Measurements from ENCODE around the gene LCE4A. TPM values are rescaled to one million over a fixed set of nuclear protein-coding genes. Genes with fewer than 3 reads are reported as not detected.

LCE4A gene
- total RNA-seq, 2 experiments from 2014 or later = not detected

DNA sequence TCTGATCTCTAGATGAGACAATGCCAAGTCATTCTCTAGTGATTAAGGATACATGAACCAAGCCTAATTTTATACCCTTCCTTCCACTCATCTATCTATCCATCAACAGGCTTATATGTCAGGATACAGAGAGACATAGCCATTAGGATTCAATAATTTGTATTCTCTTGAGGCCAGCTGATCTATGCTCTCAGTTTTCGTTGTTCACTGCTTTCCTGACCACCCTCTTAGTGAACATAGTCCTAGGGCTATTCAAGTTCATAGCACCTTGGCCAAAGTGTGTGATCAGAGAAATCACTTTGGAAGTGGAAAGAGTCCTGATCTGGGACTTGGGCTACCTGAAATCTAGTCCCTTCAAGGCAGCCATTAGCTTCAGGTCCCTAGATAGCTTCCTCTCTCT, 45.6 kb downstream of the LCE4A start:
- no peak for DNase-seq
- no peak overlapping the region for H3K27ac Mint-ChIP-seq
- intact Hi-C loops (cut with micrococcal nuclease) = no loop called here
- H3K9me3 Mint-ChIP-seq = no peaks in the 10 kb centered on the region
- no peaks in the 10 kb centered on the region for H3K36me3 Mint-ChIP-seq (ENCODE audit: low read depth)
- H3K4me3 Mint-ChIP-seq = no peak overlapping the region
- no peaks in the 10 kb centered on the region for H3K4me1 Mint-ChIP-seq (ENCODE audit: low read depth)
- peaks cover 25% of the 10 kb centered on the region for H3K27me3 Mint-ChIP-seq (ENCODE audit: low read depth)
- CTCF ChIA-PET = no interaction called here

GRCh38 chr1:152756872-152757271, 48.9 kb downstream of the LCE4A start:
- Mint-ChIP-seq H3K4me3 (no peak overlapping the region), H3K9me3 (no peaks in the 10 kb centered on the region), H3K4me1 (ENCODE audit: low read depth) (no peaks in the 10 kb centered on the region), H3K36me3 (ENCODE audit: low read depth) (no peaks in the 10 kb centered on the region), H3K27ac (no peak overlapping the region), H3K27me3 (ENCODE audit: low read depth) (peaks cover 29% of the 10 kb centered on the region)
- CTCF ChIA-PET = no interaction called here
- DNase-seq = no peak
- intact Hi-C loops (cut with micrococcal nuclease) = no loop called here

DNA sequence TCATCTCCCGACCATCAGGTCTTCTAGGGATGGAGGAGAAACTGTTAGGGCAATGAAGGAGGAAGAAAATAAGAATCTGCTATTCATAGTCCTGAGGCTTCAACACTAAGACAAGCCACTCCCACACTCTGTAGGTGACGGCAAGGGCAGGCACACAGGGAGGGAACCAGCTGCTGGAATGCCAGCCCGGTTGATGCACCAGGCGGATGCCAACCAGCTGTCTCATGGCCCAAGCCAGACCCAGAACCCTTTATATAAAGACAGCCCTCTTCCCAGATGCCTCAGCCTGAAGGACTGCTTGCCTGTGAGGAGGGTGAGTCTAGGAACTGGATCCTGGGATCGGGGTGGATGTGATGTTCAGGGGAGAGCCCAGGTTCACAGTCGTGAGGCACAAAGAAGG, 49.8 kb downstream of the LCE4A start, which contains the start of gene KPRP:
Gene KPRP, plus strand, starts transcription at position 279 of the 400 bp plus-strand sequence. CDS start 1,564 bp downstream, outside the sequence.
- peaks cover 29% of the 10 kb centered on the region for H3K27me3 Mint-ChIP-seq (ENCODE audit: low read depth)
- no peaks in the 10 kb centered on the region for H3K36me3 Mint-ChIP-seq (ENCODE audit: low read depth)
- H3K9me3 Mint-ChIP-seq = no peaks in the 10 kb centered on the region
- H3K4me1 Mint-ChIP-seq (ENCODE audit: low read depth) = no peaks in the 10 kb centered on the region
- no peak within 1 kb of the TSS for H3K27ac Mint-ChIP-seq
- H3K4me3 Mint-ChIP-seq = no peak within 1 kb of the TSS
- intact Hi-C loops (cut with micrococcal nuclease) = no loop called here
- CTCF ChIA-PET = no interaction called here
- no peak for DNase-seq

- Mint-ChIP-seq H3K9me3 (no peaks in the 10 kb centered on the region), H3K27ac (no peak overlapping the region), H3K27me3 (ENCODE audit: low read depth) (peaks cover 29% of the 10 kb centered on the region), H3K4me1 (ENCODE audit: low read depth) (no peaks in the 10 kb centered on the region), H3K4me3 (no peak overlapping the region), H3K36me3 (ENCODE audit: low read depth) (no peaks in the 10 kb centered on the region)
- CTCF ChIA-PET = no interaction called here
- DNase-seq = no peak
- intact Hi-C loops (cut with micrococcal nuclease) = no loop called here
Measured at GRCh38 chr1:152758636-152759035, 50.7 kb downstream of the LCE4A start.

Other genes starting within 250 kb of the LCE4A start
- not detected for gene LCE5A, start 197.4 kb upstream of the LCE4A start, total RNA-seq
- gene CRCT1, start 193.7 kb upstream of the LCE4A start, total RNA-seq = not detected
- gene LCE3E, start 141.4 kb upstream of the LCE4A start, total RNA-seq = not detected
- gene LCE3D, start 127.6 kb upstream of the LCE4A start, total RNA-seq = not detected
- gene LCE3C, start 107.9 kb upstream of the LCE4A start, total RNA-seq = not detected
- not detected for gene LCE3B, start 94.3 kb upstream of the LCE4A start, total RNA-seq
- gene LCE3A, start 85.1 kb upstream of the LCE4A start, total RNA-seq = not detected
- not detected for gene LCE2D, start 44.8 kb upstream of the LCE4A start, total RNA-seq
- gene LCE2C, start 32.9 kb upstream of the LCE4A start, total RNA-seq = not detected
- gene LCE2B, start 22.0 kb upstream of the LCE4A start, total RNA-seq = not detected
- not detected for gene LCE2A, start 9.8 kb upstream of the LCE4A start, total RNA-seq
- not detected for gene KPRP, start 49.9 kb downstream of the LCE4A start, total RNA-seq
- gene LCE1F, start 67.0 kb downstream of the LCE4A start, total RNA-seq = not detected
- not detected for gene LCE1E, start 78.1 kb downstream of the LCE4A start, total RNA-seq
- not detected for gene LCE1D, start 88.6 kb downstream of the LCE4A start, total RNA-seq
- not detected for gene LCE1C, start 98.5 kb downstream of the LCE4A start, total RNA-seq
- not detected for gene LCE1B, start 103.8 kb downstream of the LCE4A start, total RNA-seq
- not detected for gene LCE1A, start 119.3 kb downstream of the LCE4A start, total RNA-seq
- gene LCE6A, start 134.7 kb downstream of the LCE4A start, total RNA-seq = not detected
- not detected for gene LCE7A, start 151.8 kb downstream of the LCE4A start, total RNA-seq
- not detected for gene SMCP, start 170.2 kb downstream of the LCE4A start, total RNA-seq
- gene IVL, start 200.4 kb downstream of the LCE4A start, total RNA-seq = not detected
- not detected for gene SPRR5, start 239.0 kb downstream of the LCE4A start, total RNA-seq

Measured in activated naive CD4-positive, alpha-beta T cell treated with anti-CD3 and anti-CD28 coated beads for 36 hours (primary cell).